Measurements from ENCODE around the gene TCERG1L. TPM values are rescaled to one million over a fixed set of nuclear protein-coding genes. Genes with fewer than 3 reads are reported as not detected.
"Not testable (repeated sequence)": the region's sequence is repeated elsewhere in the genome, so short reads cannot be mapped to it uniquely, and the experiment has no call there.

The TCERG1L gene
- total RNA-seq, 2 donors from 2014 or later, result 0.05 TPM; not detected in 1

GRCh38 chr10:131114846-131115245, 196.7 kb downstream of the TCERG1L start:
- no peaks in the 10 kb centered on the region for H3K4me1 Mint-ChIP-seq
- no peaks in the 10 kb centered on the region for H3K36me3 Mint-ChIP-seq (ENCODE audit: low read depth)

GRCh38 chr10:131113709-131114291, 197.7 kb downstream of the TCERG1L start:
- no peaks in the 10 kb centered on the region for H3K9me3 Mint-ChIP-seq
- H3K4me3 Mint-ChIP-seq, result no peak overlapping the region
- H3K4me1 Mint-ChIP-seq, result no peaks in the 10 kb centered on the region
- no peak overlapping the region for H3K27ac Mint-ChIP-seq
- no peak for ATAC-seq (replicated peaks)
- no peaks in the 10 kb centered on the region for H3K36me3 Mint-ChIP-seq (ENCODE audit: low read depth)
- H3K27me3 Mint-ChIP-seq, result no peaks in the 10 kb centered on the region

More at GRCh38 chr10:131114846-131115245, 196.7 kb downstream of the TCERG1L start:
- H3K27me3 Mint-ChIP-seq, result no peaks in the 10 kb centered on the region
- no peak overlapping the region for H3K4me3 Mint-ChIP-seq
- no peaks in the 10 kb centered on the region for H3K9me3 Mint-ChIP-seq
- ATAC-seq (replicated peaks), result no peak
- H3K27ac Mint-ChIP-seq, result no peak overlapping the region

- Mint-ChIP-seq H3K4me1 (no peaks in the 10 kb centered on the region), H3K4me3 (no peak overlapping the region), H3K27me3 (no peaks in the 10 kb centered on the region), H3K27ac (no peak overlapping the region), H3K36me3 (ENCODE audit: low read depth) (no peaks in the 10 kb centered on the region), H3K9me3 (no peaks in the 10 kb centered on the region)
- ATAC-seq (replicated peaks), result no peak
These were observed 198.4 kb downstream of the TCERG1L start for GRCh38 chr10:131113165-131113564.

- no peaks in the 10 kb centered on the region for H3K9me3 Mint-ChIP-seq
- no peak overlapping the region for H3K27ac Mint-ChIP-seq
- no peaks in the 10 kb centered on the region for H3K36me3 Mint-ChIP-seq (ENCODE audit: low read depth)
- no peak for ATAC-seq (replicated peaks)
- no peak overlapping the region for H3K4me3 Mint-ChIP-seq
- no peaks in the 10 kb centered on the region for H3K4me1 Mint-ChIP-seq
- H3K27me3 Mint-ChIP-seq, result no peaks in the 10 kb centered on the region
These were observed 198.8 kb downstream of the TCERG1L start for GRCh38 chr10:131112691-131113090.

DNA sequence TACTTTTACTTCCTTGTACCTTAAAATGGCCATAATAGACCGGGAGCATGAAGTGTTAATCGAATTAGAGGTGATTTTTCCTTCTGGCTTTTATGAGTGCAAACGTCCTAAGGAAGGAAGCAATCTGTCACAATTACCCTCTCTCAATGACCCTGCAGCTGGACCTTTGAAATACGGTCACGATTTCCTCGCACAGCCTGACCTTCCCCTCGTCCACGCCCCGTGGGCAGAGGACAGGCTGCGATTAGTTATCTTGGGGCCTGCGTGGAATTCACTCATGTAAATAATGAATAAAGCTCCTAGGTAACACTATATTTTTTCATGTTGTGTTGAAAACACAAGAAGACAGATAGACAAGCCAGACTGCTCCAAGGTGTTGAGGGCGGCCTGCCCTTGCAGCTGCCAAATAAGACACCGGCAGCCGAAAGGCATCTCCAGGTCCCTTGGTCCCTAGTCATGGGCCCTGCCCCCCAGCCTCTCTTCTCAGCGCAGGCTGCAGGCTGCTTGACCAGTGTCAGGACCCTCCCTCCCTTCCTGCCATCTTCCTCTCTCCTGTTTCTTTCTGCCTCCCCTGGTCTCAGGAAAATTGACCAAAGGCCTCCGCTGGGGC, 199.9 kb downstream of the TCERG1L start:
- no peak overlapping the region for H3K27ac Mint-ChIP-seq
- no peaks in the 10 kb centered on the region for H3K4me1 Mint-ChIP-seq
- H3K9me3 Mint-ChIP-seq, result no peaks in the 10 kb centered on the region
- no peaks in the 10 kb centered on the region for H3K27me3 Mint-ChIP-seq
- no peak for ATAC-seq (replicated peaks)
- no peak overlapping the region for H3K4me3 Mint-ChIP-seq
- no peaks in the 10 kb centered on the region for H3K36me3 Mint-ChIP-seq (ENCODE audit: low read depth)

DNA sequence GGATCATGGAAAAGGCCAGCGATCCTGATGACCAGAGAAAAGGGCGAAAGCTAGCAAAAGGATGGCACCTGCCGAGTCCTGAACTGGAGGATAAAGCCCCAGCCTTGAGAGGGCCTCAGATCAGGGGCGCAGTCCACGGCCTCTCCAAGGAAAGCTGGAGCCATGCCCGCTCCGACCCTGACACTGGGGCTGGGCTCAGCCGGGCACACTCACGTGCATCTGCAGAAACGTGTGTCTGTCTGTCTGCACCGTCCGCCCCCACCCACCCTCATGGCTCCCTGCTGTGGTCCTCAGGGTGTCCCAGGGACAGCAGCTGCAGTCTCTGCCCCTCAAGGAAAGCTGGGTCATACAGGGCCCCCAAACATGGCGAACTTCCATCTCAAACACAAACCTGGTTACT, 200.5 kb downstream of the TCERG1L start:
- Mint-ChIP-seq H3K9me3 (no peaks in the 10 kb centered on the region), H3K36me3 (ENCODE audit: low read depth) (no peaks in the 10 kb centered on the region), H3K4me1 (no peaks in the 10 kb centered on the region), H3K27ac (no peak overlapping the region), H3K4me3 (no peak overlapping the region), H3K27me3 (no peaks in the 10 kb centered on the region)
- no peak for ATAC-seq (replicated peaks)

DNA sequence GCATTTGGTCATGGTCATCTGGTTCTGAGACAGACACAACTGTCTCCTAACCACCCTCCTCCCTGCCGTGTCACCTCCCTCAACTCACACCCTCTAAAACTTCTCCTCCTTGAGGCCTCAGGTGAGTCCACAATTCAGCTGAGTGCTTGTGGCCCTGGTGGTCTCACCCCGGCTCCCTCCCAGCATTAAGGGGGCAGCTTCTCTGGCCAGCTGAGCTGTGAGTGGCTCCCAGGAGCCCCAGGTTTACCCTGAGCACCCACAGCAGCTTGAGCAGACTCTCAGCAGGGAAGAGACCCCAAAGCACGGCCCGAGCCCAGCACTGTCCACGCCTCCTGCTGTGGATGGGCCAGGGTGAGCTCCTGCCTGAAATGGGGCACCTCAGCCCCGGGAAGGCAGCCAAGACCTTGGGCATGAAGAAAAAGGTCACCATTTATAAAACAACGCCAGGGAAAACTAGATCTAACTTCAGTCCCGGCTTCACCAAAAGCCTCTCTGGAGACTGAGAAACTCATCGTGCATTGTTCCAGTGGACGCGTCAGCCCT, 201.2 kb downstream of the TCERG1L start:
- no peaks in the 10 kb centered on the region for H3K27me3 Mint-ChIP-seq
- H3K36me3 Mint-ChIP-seq (ENCODE audit: low read depth), result no peaks in the 10 kb centered on the region
- no peak overlapping the region for H3K27ac Mint-ChIP-seq
- no peak overlapping the region for H3K4me3 Mint-ChIP-seq
- no peaks in the 10 kb centered on the region for H3K9me3 Mint-ChIP-seq
- ATAC-seq (replicated peaks), result no peak
- no peaks in the 10 kb centered on the region for H3K4me1 Mint-ChIP-seq

GRCh38 chr10:131109726-131110125, 201.8 kb downstream of the TCERG1L start:
- H3K4me3 Mint-ChIP-seq, result no peak overlapping the region
- no peaks in the 10 kb centered on the region for H3K9me3 Mint-ChIP-seq
- no peaks in the 10 kb centered on the region for H3K27me3 Mint-ChIP-seq

GRCh38 chr10:131109291-131109690, 202.2 kb downstream of the TCERG1L start:
- Mint-ChIP-seq H3K27ac (no peak overlapping the region), H3K4me1 (no peaks in the 10 kb centered on the region), H3K9me3 (no peaks in the 10 kb centered on the region), H3K27me3 (no peaks in the 10 kb centered on the region), H3K4me3 (no peak overlapping the region), H3K36me3 (ENCODE audit: low read depth) (no peaks in the 10 kb centered on the region)
- ATAC-seq (replicated peaks), result no peak

More at GRCh38 chr10:131109726-131110125, 201.8 kb downstream of the TCERG1L start:
- Mint-ChIP-seq H3K27ac (no peak overlapping the region), H3K36me3 (ENCODE audit: low read depth) (no peaks in the 10 kb centered on the region), H3K4me1 (no peaks in the 10 kb centered on the region)
- no peak for ATAC-seq (replicated peaks)

GRCh38 chr10:131107970-131108369, 203.6 kb downstream of the TCERG1L start:
- no peak for ATAC-seq (replicated peaks)
- Mint-ChIP-seq H3K4me1 (no peaks in the 10 kb centered on the region), H3K27me3 (no peaks in the 10 kb centered on the region), H3K4me3 (no peak overlapping the region), H3K9me3 (no peaks in the 10 kb centered on the region), H3K36me3 (ENCODE audit: low read depth) (no peaks in the 10 kb centered on the region), H3K27ac (no peak overlapping the region)

- Mint-ChIP-seq H3K27me3 (no peaks in the 10 kb centered on the region), H3K9me3 (no peaks in the 10 kb centered on the region), H3K4me3 (no peak overlapping the region), H3K4me1 (no peaks in the 10 kb centered on the region), H3K27ac (no peak overlapping the region), H3K36me3 (ENCODE audit: low read depth) (no peaks in the 10 kb centered on the region)
- no peak for ATAC-seq (replicated peaks)
These were observed 208.8 kb downstream of the TCERG1L start for GRCh38 chr10:131102676-131103075.

- Mint-ChIP-seq H3K36me3 (ENCODE audit: low read depth) (no peaks in the 10 kb centered on the region), H3K27me3 (no peaks in the 10 kb centered on the region), H3K4me1 (no peaks in the 10 kb centered on the region), H3K9me3 (no peaks in the 10 kb centered on the region), H3K4me3 (no peak overlapping the region), H3K27ac (no peak overlapping the region)
- no peak for ATAC-seq (replicated peaks)
These were observed 209.4 kb downstream of the TCERG1L start for GRCh38 chr10:131102147-131102546.

- not testable (repeated sequence) for H3K9me3 Mint-ChIP-seq; H3K4me1 Mint-ChIP-seq; H3K27ac Mint-ChIP-seq; H3K4me3 Mint-ChIP-seq; H3K27me3 Mint-ChIP-seq; H3K36me3 Mint-ChIP-seq (ENCODE audit: low read depth); ATAC-seq (replicated peaks)
These were observed 210.8 kb downstream of the TCERG1L start for GRCh38 chr10:131100418-131101410.

GRCh38 chr10:131099028-131099726, 212.3 kb downstream of the TCERG1L start:
- Mint-ChIP-seq H3K27me3 (no peaks in the 10 kb centered on the region), H3K4me1 (no peaks in the 10 kb centered on the region), H3K27ac (no peak overlapping the region)

More at GRCh38 chr10:131099028-131099726, 212.3 kb downstream of the TCERG1L start:
- H3K36me3 Mint-ChIP-seq (ENCODE audit: low read depth), result no peaks in the 10 kb centered on the region
- no peak for ATAC-seq (replicated peaks)
- no peaks in the 10 kb centered on the region for H3K9me3 Mint-ChIP-seq
- no peak overlapping the region for H3K4me3 Mint-ChIP-seq

All from activated T-helper 17 cell treated with anti-CD3 and anti-CD28 coated beads, Interleukin-2, amount 50 U/mL, for 72 hours (primary cell).